Measurements from ENCODE around the gene CEP68.

DNA sequence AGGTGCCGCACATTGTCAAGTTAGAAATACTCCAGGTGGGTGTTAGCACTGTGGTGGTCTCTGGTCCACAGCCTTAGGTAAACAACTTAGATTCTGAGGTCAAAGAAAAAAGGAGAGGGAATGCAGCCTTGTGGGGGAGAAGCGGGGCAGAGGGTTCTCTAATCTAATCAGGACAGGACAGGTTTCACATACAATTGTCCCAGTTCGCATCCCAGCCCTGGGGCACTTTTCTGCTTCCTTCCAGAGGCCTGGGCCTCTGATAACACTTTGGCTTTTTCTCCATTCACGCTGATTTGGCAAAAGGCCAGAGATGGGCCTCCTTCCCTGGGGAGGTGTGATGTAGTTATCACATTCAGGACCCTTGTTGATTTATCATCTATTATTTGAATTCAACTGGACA is 34.5 kb upstream of the CEP68 start:
- TF ChIP-seq, protein P1, sequence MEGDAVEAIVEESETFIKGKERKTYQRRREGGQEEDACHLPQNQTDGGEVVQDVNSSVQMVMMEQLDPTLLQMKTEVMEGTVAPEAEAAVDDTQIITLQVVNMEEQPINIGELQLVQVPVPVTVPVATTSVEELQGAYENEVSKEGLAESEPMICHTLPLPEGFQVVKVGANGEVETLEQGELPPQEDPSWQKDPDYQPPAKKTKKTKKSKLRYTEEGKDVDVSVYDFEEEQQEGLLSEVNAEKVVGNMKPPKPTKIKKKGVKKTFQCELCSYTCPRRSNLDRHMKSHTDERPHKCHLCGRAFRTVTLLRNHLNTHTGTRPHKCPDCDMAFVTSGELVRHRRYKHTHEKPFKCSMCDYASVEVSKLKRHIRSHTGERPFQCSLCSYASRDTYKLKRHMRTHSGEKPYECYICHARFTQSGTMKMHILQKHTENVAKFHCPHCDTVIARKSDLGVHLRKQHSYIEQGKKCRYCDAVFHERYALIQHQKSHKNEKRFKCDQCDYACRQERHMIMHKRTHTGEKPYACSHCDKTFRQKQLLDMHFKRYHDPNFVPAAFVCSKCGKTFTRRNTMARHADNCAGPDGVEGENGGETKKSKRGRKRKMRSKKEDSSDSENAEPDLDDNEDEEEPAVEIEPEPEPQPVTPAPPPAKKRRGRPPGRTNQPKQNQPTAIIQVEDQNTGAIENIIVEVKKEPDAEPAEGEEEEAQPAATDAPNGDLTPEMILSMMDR (conservative IDR thresholded peaks at IDR 0.05 in 1 of 2, IDR thresholded peaks at IDR 0.05 in 1 of 2; ENCODE audit: low read depth in 1 of 2, low read length in 2 of 2) = no peak
- no peak for TF ChIP-seq EZH2 (IDR thresholded peaks at IDR 0.05; ENCODE audit: low read length, missing control alignments)
